ENCODE results near the gene SLF2.

DNA sequence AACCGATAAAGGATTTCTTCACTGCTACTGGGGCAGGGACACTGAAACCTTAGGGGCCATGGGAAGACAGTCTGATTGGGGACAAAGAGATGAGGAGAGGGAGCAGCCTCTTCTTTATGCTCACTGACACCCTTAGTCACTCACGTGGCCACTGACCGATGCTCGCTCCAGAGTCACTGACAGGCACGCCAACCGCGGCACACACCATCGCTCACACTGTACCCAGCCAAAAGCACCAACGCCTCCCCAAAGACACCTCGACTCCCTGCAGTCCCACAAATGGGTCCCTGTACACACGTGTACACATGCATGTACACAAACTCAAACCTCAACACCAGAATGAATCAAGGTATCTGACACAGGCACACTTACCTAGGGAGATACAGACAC lies 35.3 kb upstream of the SLF2 start:
- TF ChIP-seq POLR2A (IDR thresholded peaks at IDR 0.05) = no peak
- TF ChIP-seq, protein P1, sequence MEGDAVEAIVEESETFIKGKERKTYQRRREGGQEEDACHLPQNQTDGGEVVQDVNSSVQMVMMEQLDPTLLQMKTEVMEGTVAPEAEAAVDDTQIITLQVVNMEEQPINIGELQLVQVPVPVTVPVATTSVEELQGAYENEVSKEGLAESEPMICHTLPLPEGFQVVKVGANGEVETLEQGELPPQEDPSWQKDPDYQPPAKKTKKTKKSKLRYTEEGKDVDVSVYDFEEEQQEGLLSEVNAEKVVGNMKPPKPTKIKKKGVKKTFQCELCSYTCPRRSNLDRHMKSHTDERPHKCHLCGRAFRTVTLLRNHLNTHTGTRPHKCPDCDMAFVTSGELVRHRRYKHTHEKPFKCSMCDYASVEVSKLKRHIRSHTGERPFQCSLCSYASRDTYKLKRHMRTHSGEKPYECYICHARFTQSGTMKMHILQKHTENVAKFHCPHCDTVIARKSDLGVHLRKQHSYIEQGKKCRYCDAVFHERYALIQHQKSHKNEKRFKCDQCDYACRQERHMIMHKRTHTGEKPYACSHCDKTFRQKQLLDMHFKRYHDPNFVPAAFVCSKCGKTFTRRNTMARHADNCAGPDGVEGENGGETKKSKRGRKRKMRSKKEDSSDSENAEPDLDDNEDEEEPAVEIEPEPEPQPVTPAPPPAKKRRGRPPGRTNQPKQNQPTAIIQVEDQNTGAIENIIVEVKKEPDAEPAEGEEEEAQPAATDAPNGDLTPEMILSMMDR (IDR thresholded peaks at IDR 0.05) = no peak
